H9 (cell line): ENCODE results near the gene PWWP2B. TPM values are rescaled to one million over a fixed set of nuclear protein-coding genes. Genes with fewer than 3 reads are reported as not detected.

Experiments used
- DNase-seq: peaks from one replicate; pipeline ENCODE4 v3.0.0-alpha.2; 2017
- H2AFZ ChIP-seq: one replicate; pipeline ENCODE4 v1.6.1; 2013; ENCODE audit warnings: mild to moderate bottlenecking, low read length, control low read depth, moderate library complexity
- H2AK5ac ChIP-seq: 2 replicates; pipeline ENCODE4 v1.6.1; 2013; ENCODE audit warnings: low read length, control low read depth, mixed read lengths; ENCODE audit not compliant: insufficient read length
- H2BK120ac ChIP-seq: one replicate; pipeline ENCODE4 v1.6.1; 2013; ENCODE audit warnings: low read depth, mild to moderate bottlenecking, low read length, control low read depth, inconsistent platforms; ENCODE audit not compliant: poor library complexity, severe bottlenecking
- H2BK12ac ChIP-seq: 2 replicates; pipeline ENCODE4 v1.6.1; 2013; ENCODE audit warnings: low read length, control low read depth, mixed read lengths, low read depth; ENCODE audit not compliant: insufficient read length
- H2BK15ac ChIP-seq: 2 replicates; pipeline ENCODE4 v1.6.1; 2013; ENCODE audit warnings: low read depth, low read length, control low read depth
- H2BK20ac ChIP-seq: one replicate; pipeline ENCODE4 v1.6.1; 2013; ENCODE audit warnings: low read depth, mild to moderate bottlenecking, low read length, control low read depth, inconsistent platforms; ENCODE audit not compliant: poor library complexity, severe bottlenecking
- H2BK5ac ChIP-seq: 2 replicates; pipeline ENCODE4 v1.6.1; 2013; ENCODE audit warnings: low read length, control low read depth, mixed read lengths; ENCODE audit not compliant: insufficient read length
- H3K14ac ChIP-seq: 2 replicates; pipeline ENCODE4 v1.6.1; 2013; ENCODE audit warnings: low read length, control low read depth; ENCODE audit not compliant: insufficient read depth
- H3K18ac ChIP-seq: 2 replicates; pipeline ENCODE4 v1.6.1; 2013; ENCODE audit warnings: low read depth, mild to moderate bottlenecking, mixed read lengths, low read length, control low read depth; ENCODE audit not compliant: insufficient read length
- H3K23ac ChIP-seq: 2 replicates; pipeline ENCODE4 v1.6.1; 2013; ENCODE audit warnings: low read length, control low read depth, mixed read lengths, low read depth; ENCODE audit not compliant: insufficient read length
- H3K23me2 ChIP-seq: 2 replicates; pipeline ENCODE4 v1.6.1; 2013; ENCODE audit warnings: low read depth, mild to moderate bottlenecking, mixed read lengths, low read length, control low read depth; ENCODE audit not compliant: insufficient read length, poor library complexity, severe bottlenecking
- H3K27ac ChIP-seq: 2 replicates; pipeline ENCODE4 v1.5.1; 2013; ENCODE audit warnings: low read length, control low read depth, mixed read lengths, low read depth; ENCODE audit not compliant: insufficient read length
- H3K27me3 ChIP-seq: 2 replicates; pipeline ENCODE4 v1.6.1; 2013; ENCODE audit warnings: low read length, control low read depth, inconsistent platforms; ENCODE audit not compliant: insufficient read depth
- H3K4ac ChIP-seq: 2 replicates; pipeline ENCODE4 v1.6.1; 2013; ENCODE audit warnings: low read depth, mild to moderate bottlenecking, control low read depth, inconsistent platforms, low read length, moderate library complexity
- H3K4me1 ChIP-seq: 2 replicates; pipeline ENCODE4 v1.6.1; 2013; ENCODE audit warnings: low read length, control low read depth, inconsistent platforms; ENCODE audit not compliant: insufficient read depth
- H3K4me2 ChIP-seq: 2 replicates; pipeline ENCODE4 v1.6.1; 2013; ENCODE audit warnings: low read length, control low read depth, mixed read lengths; ENCODE audit not compliant: insufficient read length, insufficient read depth
- H3K56ac ChIP-seq: 2 replicates; pipeline ENCODE4 v1.6.1; 2013; ENCODE audit warnings: low read depth, mild to moderate bottlenecking, mixed read lengths, low read length, control low read depth; ENCODE audit not compliant: insufficient read length
- H3K79me1 ChIP-seq: 2 replicates; pipeline ENCODE4 v1.6.1; 2013; ENCODE audit warnings: low read depth, mild to moderate bottlenecking, moderate library complexity, low read length, control low read depth, inconsistent platforms; ENCODE audit not compliant: insufficient read depth, poor library complexity, severe bottlenecking
- H3K79me2 ChIP-seq: 2 replicates; pipeline ENCODE4 v1.6.1; 2013; ENCODE audit warnings: low read length, control low read depth, inconsistent platforms; ENCODE audit not compliant: insufficient read depth
- H3K9ac ChIP-seq: 2 replicates; pipeline ENCODE4 v1.6.1; 2013; ENCODE audit warnings: low read length, control low read depth, mixed read lengths; ENCODE audit not compliant: insufficient read length; ENCODE audit errors: extremely low read depth
- H3K9me3 ChIP-seq: one replicate; pipeline ENCODE4 v1.6.1; 2013; ENCODE audit warnings: low read depth, low read length, inconsistent platforms; ENCODE audit not compliant: control insufficient read depth
- H3T11ph ChIP-seq: one replicate; pipeline ENCODE4 v1.6.1; 2013; ENCODE audit warnings: mild to moderate bottlenecking, low read length, control low read depth, inconsistent platforms
- H4K20me1 ChIP-seq: one replicate; pipeline ENCODE4 v1.6.1; 2013; ENCODE audit not compliant: control insufficient read depth, insufficient read length, insufficient read depth
- H4K5ac ChIP-seq: 2 replicates; pipeline ENCODE4 v1.6.1; 2013; ENCODE audit warnings: low read depth, mild to moderate bottlenecking, mixed read lengths, low read length, control low read depth; ENCODE audit not compliant: insufficient read length
- H4K8ac ChIP-seq: replicated peaks from 2 replicates; pipeline ENCODE4 v1.6.1; 2013; ENCODE audit warnings: low read length, control low read depth, mixed read lengths, low read depth; ENCODE audit not compliant: insufficient read length
- H4K91ac ChIP-seq: 2 replicates; pipeline ENCODE4 v1.6.1; 2013; ENCODE audit warnings: low read depth, mild to moderate bottlenecking, moderate library complexity, mixed read lengths, low read length, control low read depth; ENCODE audit not compliant: insufficient read length
- H3K27ac Mint-ChIP-seq, 3 experiments: 2 replicates in 2 of 3; 3 replicates in 1 of 3; pipeline ENCODE4 v1.8.0; 2020 to 2021; ENCODE audit warnings: mixed read lengths in 3 of 3, mild to moderate bottlenecking in 1 of 3, moderate library complexity in 1 of 3
- H3K27me3 Mint-ChIP-seq: 2 replicates; pipeline ENCODE4 v1.8.0; 2021; ENCODE audit warnings: low read depth, mild to moderate bottlenecking, moderate library complexity, mixed read lengths
- H3K36me3 Mint-ChIP-seq, 3 experiments: 2 replicates in 2 of 3; 3 replicates in 1 of 3; pipeline ENCODE4 v1.8.0; 2020 to 2021; ENCODE audit warnings: low read depth in 3 of 3, mixed read lengths in 3 of 3; ENCODE audit not compliant: insufficient read depth in 1 of 3
- H3K4me1 Mint-ChIP-seq, 2 experiments: 2 replicates each; pipeline ENCODE4 v1.8.0; 2020; ENCODE audit warnings: mixed read lengths in 2 of 2
- H3K4me3 Mint-ChIP-seq, 2 experiments: 2 replicates in 1 of 2; 3 replicates in 1 of 2; pipeline ENCODE4 v1.8.0; 2020 to 2021; ENCODE audit warnings: mild to moderate bottlenecking in 2 of 2, mixed read lengths in 2 of 2, moderate library complexity in 1 of 2
- H3K9me3 Mint-ChIP-seq, 2 experiments: 2 replicates in 1 of 2; 3 replicates in 1 of 2; pipeline ENCODE4 v1.8.0; 2020; ENCODE audit warnings: mild to moderate bottlenecking in 2 of 2, mixed read lengths in 2 of 2, moderate library complexity in 1 of 2
- CTCF ChIP-seq: fragments of 200-600 bp; sonication (generic); conservative IDR thresholded peaks from 3 replicates; pipeline ENCODE4 v1.8.0; 2021; ENCODE audit warnings: antibody characterized with exemption, mild to moderate bottlenecking
- whole genome bisulfite sequencing: extraction: QIAGEN DNeasy Blood & Tissue Kit; methylation state at CpG from one replicate; pipeline ENCODE4 v1.1.7; 2013; ENCODE audit warnings: missing lambda C conversion rate, low lambda C conversion rate, mixed read lengths; ENCODE audit not compliant: insufficient read length; ENCODE audit errors: extremely low coverage; 5-methylcytosine and 5-hydroxymethylcytosine counted together
- total RNA-seq: library from RNA; stranded (reverse); gene quantifications from 2 replicates; pipeline ENCODE4 v1.2.1, GENCODE V29; 2021

Gene PWWP2B
- total RNA-seq, 1 experiment from 2014 or later = 10.0 TPM

GRCh38 chr10:132446195-132446581, 49.2 kb downstream of the PWWP2B start:
- Histone ChIP-seq H3K27ac (no peak overlapping the region), H3K4me2 (no peak overlapping the region), H2BK15ac (no peak overlapping the region), H3K9me3 (no peaks in the 10 kb centered on the region), H2BK120ac (no peak overlapping the region), H4K8ac (no peak overlapping the region), H4K20me1 (peaks cover 5% of the 10 kb centered on the region), H3K27me3 (no peaks in the 10 kb centered on the region), H3K14ac (no peak overlapping the region), H3K18ac (no peak overlapping the region), H3K56ac (no peak overlapping the region), H3T11ph (no peak overlapping the region), H4K5ac (no peak overlapping the region), H3K23ac (no peak overlapping the region), H3K79me2 (no peaks in the 10 kb centered on the region), H4K91ac (no peak overlapping the region), H3K9ac (no peak overlapping the region), H3K23me2 (no peaks in the 10 kb centered on the region), H2BK20ac (no peak overlapping the region), H2AFZ (no peak overlapping the region), H3K79me1 (no peaks in the 10 kb centered on the region), H2BK5ac (no peak overlapping the region), H3K4ac (no peak overlapping the region), H2BK12ac (no peak overlapping the region), H3K4me1 (peaks cover 4% of the 10 kb centered on the region; the same call in 1 of the 2 replicates), H2AK5ac (no peak overlapping the region)
- Mint-ChIP-seq H3K27me3 (no peaks in the 10 kb centered on the region; the same call in none of the 2 replicates), H3K9me3 (no peaks in the 10 kb centered on the region; a peak in 1 of 5 replicates), H3K36me3 (no peaks in the 10 kb centered on the region; a peak in 1 of 7 replicates), H3K27ac (no peak overlapping the region; a peak in 1 of 7 replicates), H3K4me3 (no peak overlapping the region), H3K4me1 (peaks cover 18 to 39% of the 10 kb centered on the region in 2 experiments)
- DNase-seq = no peak
- no CpG with 5 or more reads among the region's 17 CpGs for WGBS
- TF ChIP-seq CTCF = no peak
